Panc1 (cell line): ENCODE data around the gene KIF26B. TPM values are rescaled to one million over a fixed set of nuclear protein-coding genes. Genes with fewer than 3 reads are reported as not detected.

Experiments
- ATAC-seq: fragments of 200-7000 bp; cut with Tn5 transposase; 2 replicates; pipeline ENCODE4 v1.9.1; 2020; ENCODE audit warnings: mild to moderate bottlenecking, moderate library complexity
- BruUV-seq: library from RNA; stranded (reverse); fragments of 400-500 nt; replicated peaks from 2 replicates; lab custom pipeline; 2021; lab: Mats Ljungman, UMichigan
- CTCF ChIA-PET: fragments of 300-600 bp; sonication (Branson Sonifier 250); formaldehyde crosslinking; loops from one replicate; lab custom pipeline; 2022; ENCODE audit warnings: antibody characterized with exemption; lab: Charles Lee
- POLR2A ChIA-PET: fragments of 300-600 bp; sonication (Branson Sonifier 250); formaldehyde crosslinking; loops from one replicate; lab custom pipeline; 2022; ENCODE audit warnings: antibody characterized with exemption; lab: Charles Lee
- DNase-seq: peaks from one replicate; pipeline ENCODE4 v3.0.0-alpha.2; 2010; ENCODE audit warnings: low read depth, low spot score
- H3K27ac ChIP-seq: 2 replicates; pipeline ENCODE4 v1.5.1; 2011; ENCODE audit warnings: mild to moderate bottlenecking, low read length, inconsistent platforms
- H3K27me3 ChIP-seq: fragments of 200-500 bp; sonication (Bioruptor generic); 2 replicates; pipeline ENCODE4 v1.6.0; 2014; ENCODE audit warnings: low read length, inconsistent platforms; ENCODE audit not compliant: control insufficient read depth, insufficient read depth
- H3K36me3 ChIP-seq: fragments of 200-500 bp; sonication (Bioruptor generic); 2 replicates; pipeline ENCODE4 v1.5.1; 2014; ENCODE audit warnings: inconsistent platforms, mild to moderate bottlenecking, low read length, moderate library complexity; ENCODE audit not compliant: control insufficient read depth, insufficient read depth
- H3K4me1 ChIP-seq: 2 replicates; pipeline ENCODE4 v1.5.1; 2011; ENCODE audit warnings: inconsistent platforms, mild to moderate bottlenecking, low read length, moderate library complexity; ENCODE audit not compliant: control insufficient read depth, insufficient read depth
- H3K4me3 ChIP-seq, 2 experiments: 2 replicates each; pipeline ENCODE4 v1.5.1; 2011 to 2012; ENCODE audit warnings: low read depth in 2 of 2, low read length in 2 of 2, mild to moderate bottlenecking in 2 of 2, inconsistent platforms in 1 of 2, moderate library complexity in 1 of 2
- H3K9me3 ChIP-seq: fragments of 200-500 bp; sonication (Bioruptor generic); 2 replicates; pipeline ENCODE4 v1.5.1; 2014; ENCODE audit warnings: low read depth, mild to moderate bottlenecking, inconsistent platforms, low read length, moderate library complexity; ENCODE audit not compliant: control insufficient read depth, insufficient read depth
- POLR2AphosphoS5 ChIP-seq: IDR thresholded peaks from 2 replicates; pipeline ENCODE4 v1.6.1; 2012; ENCODE audit warnings: mild to moderate bottlenecking, low read depth, low read length, moderate library complexity
- SIN3A ChIP-seq: IDR thresholded peaks from 2 replicates; pipeline ENCODE4 v1.6.1; 2012; ENCODE audit warnings: low read depth, mild to moderate bottlenecking, low read length, moderate library complexity, borderline replicate concordance; ENCODE audit not compliant: insufficient read depth
- TCF7L2 ChIP-seq: IDR thresholded peaks from 2 replicates; pipeline ENCODE4 v1.6.1; 2011; ENCODE audit warnings: mild to moderate bottlenecking, low read depth, low read length, inconsistent platforms
- in situ Hi-C: cut with HindIII; loops from 2 replicates; pipeline ENCODE4 v1.10.0; 2016; ENCODE audit warnings: low sequenced_read_pairs, low pct_unique_long_range_greater_than_20kb
- intact Hi-C: fragments of 100-400 bp; cut with micrococcal nuclease; formaldehyde crosslinking; loops from one replicate; pipeline ENCODE4 v1.10.0; 2022; ENCODE audit not compliant: unreplicated experiment
- total RNA-seq: library from RNA; stranded (reverse); gene quantifications from one replicate; pipeline ENCODE4 v1.2.1, GENCODE V29; 2021; ENCODE audit not compliant: unreplicated experiment
- TF ChIP-seq, protein P1 (sequence below): fragments of 450-650 bp; IDR thresholded peaks from 2 replicates; pipeline ENCODE4 v1.5.1; 2017; ENCODE audit warnings: mild to moderate bottlenecking
- TF ChIP-seq, protein P2 (sequence below), 2 experiments: IDR thresholded peaks; 2 replicates each; pipeline ENCODE4 v1.6.1; 2011 to 2012; ENCODE audit warnings: low read depth in 2 of 2, control low read depth in 1 of 2, low read length in 1 of 2, mild to moderate bottlenecking in 1 of 2, moderate library complexity in 1 of 2; ENCODE audit not compliant: insufficient read depth in 1 of 2

The KIF26B gene
- total RNA-seq, 1 experiment from 2014 or later, result 0.33 TPM

DNA sequence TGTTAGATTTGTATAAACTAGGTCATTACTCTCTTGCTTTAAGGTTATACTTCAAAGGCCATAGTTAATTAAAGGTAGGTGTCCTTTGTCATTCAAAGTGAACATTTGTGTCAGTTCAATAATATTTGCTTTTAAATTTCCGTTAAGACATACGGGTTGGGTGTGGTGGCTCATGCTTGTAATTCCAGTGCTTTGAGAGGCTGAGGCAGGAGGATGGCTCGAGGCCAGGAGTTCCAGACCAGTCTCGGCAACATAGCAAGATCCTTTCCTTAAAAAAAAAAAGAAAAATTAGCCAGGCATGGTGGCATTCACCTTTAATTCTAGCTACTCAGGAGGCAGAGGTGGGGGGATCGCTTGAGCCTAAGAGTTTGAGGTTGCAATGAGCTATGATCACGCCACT lies 80.4 kb downstream of the KIF26B start:
- intact Hi-C loops, result no loop called here
- BruUV-seq, result no TSS peak
- Histone ChIP-seq H3K27ac (no peak overlapping the region), H3K9me3 (no peaks in the 10 kb centered on the region), H3K27me3 (0 out of 2 replicates have a peak, but pooled peaks cover 2% of the 10 kb centered on the region), H3K36me3 (no peaks in the 10 kb centered on the region), H3K4me3 (no peak overlapping the region), H3K4me1 (no peaks in the 10 kb centered on the region)
- ChIA-PET CTCF (no interaction called here), POLR2A (interaction anchor here (0.5 kb wide), 1 partner anchor 15 kb away, joined by 3 read pairs; no protein-coding TSS in a partner anchor)
- ATAC-seq, result no peak
- in situ Hi-C loops, result no loop called here
- no peak for DNase-seq
- TF ChIP-seq SIN3A, result no peak

DNA sequence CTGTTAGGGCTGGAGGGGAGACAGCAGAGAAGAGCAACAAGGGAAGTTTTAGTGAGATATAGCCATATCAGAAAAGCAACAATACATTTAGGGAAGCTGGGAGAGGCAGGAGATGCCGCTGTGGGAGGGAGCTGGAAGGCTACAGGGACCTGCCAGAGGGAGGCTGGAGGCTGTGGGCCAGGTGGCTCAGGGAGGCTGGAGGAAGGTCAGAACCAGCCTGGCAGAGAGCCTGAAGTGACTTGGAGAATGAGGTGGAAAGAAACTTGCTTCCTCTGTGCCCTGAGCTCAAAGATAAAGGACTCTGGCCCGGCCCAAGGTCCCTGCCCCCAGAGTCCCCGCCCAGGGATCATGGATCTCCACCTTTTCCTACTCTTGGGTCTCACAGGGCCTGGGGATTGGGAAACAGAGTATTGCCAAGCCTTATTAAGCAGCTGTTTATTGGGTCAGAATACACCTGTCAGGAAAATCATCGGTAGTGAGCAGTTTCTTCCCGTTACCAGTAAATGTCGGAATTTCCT lies 85.9 kb downstream of the KIF26B start:
- no TSS peak for BruUV-seq

More for the DNA sequence above, 85.9 kb downstream of the KIF26B start:
- in situ Hi-C loops (no loop called here), intact Hi-C loops (no loop called here)
- Histone ChIP-seq H3K27ac (no peak overlapping the region), H3K4me3 (no peak overlapping the region), H3K9me3 (no peaks in the 10 kb centered on the region), H3K36me3 (no peaks in the 10 kb centered on the region), H3K27me3 (no peaks in the 10 kb centered on the region), H3K4me1 (no peaks in the 10 kb centered on the region)
- TF ChIP-seq, protein P1, sequence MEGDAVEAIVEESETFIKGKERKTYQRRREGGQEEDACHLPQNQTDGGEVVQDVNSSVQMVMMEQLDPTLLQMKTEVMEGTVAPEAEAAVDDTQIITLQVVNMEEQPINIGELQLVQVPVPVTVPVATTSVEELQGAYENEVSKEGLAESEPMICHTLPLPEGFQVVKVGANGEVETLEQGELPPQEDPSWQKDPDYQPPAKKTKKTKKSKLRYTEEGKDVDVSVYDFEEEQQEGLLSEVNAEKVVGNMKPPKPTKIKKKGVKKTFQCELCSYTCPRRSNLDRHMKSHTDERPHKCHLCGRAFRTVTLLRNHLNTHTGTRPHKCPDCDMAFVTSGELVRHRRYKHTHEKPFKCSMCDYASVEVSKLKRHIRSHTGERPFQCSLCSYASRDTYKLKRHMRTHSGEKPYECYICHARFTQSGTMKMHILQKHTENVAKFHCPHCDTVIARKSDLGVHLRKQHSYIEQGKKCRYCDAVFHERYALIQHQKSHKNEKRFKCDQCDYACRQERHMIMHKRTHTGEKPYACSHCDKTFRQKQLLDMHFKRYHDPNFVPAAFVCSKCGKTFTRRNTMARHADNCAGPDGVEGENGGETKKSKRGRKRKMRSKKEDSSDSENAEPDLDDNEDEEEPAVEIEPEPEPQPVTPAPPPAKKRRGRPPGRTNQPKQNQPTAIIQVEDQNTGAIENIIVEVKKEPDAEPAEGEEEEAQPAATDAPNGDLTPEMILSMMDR, result no peak
- TF ChIP-seq, protein P2, sequence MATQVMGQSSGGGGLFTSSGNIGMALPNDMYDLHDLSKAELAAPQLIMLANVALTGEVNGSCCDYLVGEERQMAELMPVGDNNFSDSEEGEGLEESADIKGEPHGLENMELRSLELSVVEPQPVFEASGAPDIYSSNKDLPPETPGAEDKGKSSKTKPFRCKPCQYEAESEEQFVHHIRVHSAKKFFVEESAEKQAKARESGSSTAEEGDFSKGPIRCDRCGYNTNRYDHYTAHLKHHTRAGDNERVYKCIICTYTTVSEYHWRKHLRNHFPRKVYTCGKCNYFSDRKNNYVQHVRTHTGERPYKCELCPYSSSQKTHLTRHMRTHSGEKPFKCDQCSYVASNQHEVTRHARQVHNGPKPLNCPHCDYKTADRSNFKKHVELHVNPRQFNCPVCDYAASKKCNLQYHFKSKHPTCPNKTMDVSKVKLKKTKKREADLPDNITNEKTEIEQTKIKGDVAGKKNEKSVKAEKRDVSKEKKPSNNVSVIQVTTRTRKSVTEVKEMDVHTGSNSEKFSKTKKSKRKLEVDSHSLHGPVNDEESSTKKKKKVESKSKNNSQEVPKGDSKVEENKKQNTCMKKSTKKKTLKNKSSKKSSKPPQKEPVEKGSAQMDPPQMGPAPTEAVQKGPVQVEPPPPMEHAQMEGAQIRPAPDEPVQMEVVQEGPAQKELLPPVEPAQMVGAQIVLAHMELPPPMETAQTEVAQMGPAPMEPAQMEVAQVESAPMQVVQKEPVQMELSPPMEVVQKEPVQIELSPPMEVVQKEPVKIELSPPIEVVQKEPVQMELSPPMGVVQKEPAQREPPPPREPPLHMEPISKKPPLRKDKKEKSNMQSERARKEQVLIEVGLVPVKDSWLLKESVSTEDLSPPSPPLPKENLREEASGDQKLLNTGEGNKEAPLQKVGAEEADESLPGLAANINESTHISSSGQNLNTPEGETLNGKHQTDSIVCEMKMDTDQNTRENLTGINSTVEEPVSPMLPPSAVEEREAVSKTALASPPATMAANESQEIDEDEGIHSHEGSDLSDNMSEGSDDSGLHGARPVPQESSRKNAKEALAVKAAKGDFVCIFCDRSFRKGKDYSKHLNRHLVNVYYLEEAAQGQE (IDR thresholded peaks at IDR 0.05; ENCODE audit: insufficient read depth in 1 of 2, low read depth in 2 of 2, low read length in 1 of 2), result no peak
- TF ChIP-seq TCF7L2, result no peak
- TF ChIP-seq POLR2AphosphoS5, result no peak
- TF ChIP-seq SIN3A, result no peak
- ChIA-PET POLR2A (no interaction called here), CTCF (no interaction called here)
- ATAC-seq, result no peak
- DNase-seq, result no peak
